ENCODE results near the gene POLG.

The POLG gene

DNA sequence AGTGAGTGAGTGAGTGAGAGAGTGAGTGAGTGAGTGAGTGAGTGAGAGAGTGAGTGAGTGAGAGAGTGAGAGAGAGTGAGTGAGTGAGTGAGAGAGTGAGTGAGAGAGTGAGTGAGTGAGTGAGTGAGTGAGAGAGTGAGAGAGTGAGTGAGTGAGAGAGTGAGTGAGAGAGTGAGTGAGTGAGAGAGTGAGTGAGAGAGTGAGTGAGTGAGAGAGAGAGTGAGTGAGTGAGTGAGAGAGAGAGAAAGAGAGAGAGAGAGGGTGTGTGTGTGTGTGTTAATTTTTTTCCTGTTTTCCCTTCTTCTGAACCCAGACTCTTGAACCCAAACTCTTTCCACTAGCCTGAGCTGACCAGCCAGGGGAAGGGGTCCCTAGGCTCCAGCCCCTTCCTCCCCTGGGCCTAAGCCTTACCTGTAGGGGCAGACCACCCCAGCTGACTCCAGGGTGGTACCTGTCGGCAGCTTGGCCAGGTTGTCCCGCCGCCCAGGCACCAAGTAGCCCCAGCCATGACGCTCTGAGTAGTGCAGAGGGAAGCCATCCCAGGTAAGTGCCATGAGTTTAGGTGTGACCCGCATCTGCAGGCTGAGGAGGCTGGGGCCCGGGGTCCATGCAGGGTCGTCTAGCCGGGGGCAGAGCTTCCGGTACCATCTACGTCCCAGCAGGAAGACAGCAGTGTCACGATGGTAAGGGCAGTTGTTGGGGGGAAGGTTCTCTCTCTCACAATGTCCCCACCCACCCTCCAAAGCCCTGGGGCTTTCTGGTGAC, 9.4 kb downstream of the POLG start:
- H3K27me3 Mint-ChIP-seq: no peaks in the 10 kb centered on the region
- H3K4me3 Mint-ChIP-seq: peak overlapping the region; percentile 40
- H3K4me1 Mint-ChIP-seq: peaks cover 43% of the 10 kb centered on the region
- ATAC-seq (replicated peaks; ENCODE audit: extremely low read depth, poor library complexity, severe bottlenecking) (no peak), DNase-seq (ENCODE audit: low spot score in 2 of 2) (no peak)
- peaks cover 82% of the 10 kb centered on the region for H3K36me3 Mint-ChIP-seq (ENCODE audit: insufficient read depth)
- no peaks in the 10 kb centered on the region for H3K9me3 Mint-ChIP-seq
- H3K27ac Mint-ChIP-seq (ENCODE audit: low read depth): peak overlapping the region; percentile 84

DNA sequence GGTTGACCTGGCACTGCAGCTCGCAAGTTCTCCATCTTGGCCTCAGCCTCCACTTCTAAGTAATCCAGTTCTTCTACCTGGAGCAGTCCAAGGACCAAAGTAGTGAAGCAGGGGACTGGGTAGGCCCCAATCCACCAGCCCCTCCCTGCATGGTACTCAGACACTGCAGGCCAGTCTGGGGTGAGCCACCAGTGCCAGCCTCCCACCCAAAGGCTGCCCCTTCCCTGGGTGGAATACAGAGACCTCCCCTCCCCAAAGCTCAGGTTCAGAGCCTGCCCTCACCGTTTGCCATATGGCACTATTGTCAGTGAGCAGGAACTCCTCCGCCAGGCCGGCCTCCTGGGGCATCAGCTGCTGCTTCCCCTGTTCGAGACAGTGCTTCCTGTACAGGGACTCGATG, 10.8 kb downstream of the POLG start:
- Mint-ChIP-seq H3K4me1 (peaks cover 35% of the 10 kb centered on the region), H3K9me3 (no peaks in the 10 kb centered on the region), H3K36me3 (ENCODE audit: insufficient read depth) (peaks cover 81% of the 10 kb centered on the region), H3K4me3 (no peak overlapping the region), H3K27me3 (no peaks in the 10 kb centered on the region), H3K27ac (ENCODE audit: low read depth) (peak overlapping the region; percentile 84)
- ATAC-seq (replicated peaks; ENCODE audit: extremely low read depth, poor library complexity, severe bottlenecking) (no peak), DNase-seq (ENCODE audit: low spot score in 2 of 2) (no peak)

GRCh38 chr15:89322822-89323221, 11.8 kb downstream of the POLG start:
- Mint-ChIP-seq H3K27me3 (no peaks in the 10 kb centered on the region), H3K36me3 (ENCODE audit: insufficient read depth) (peaks cover 81% of the 10 kb centered on the region)

DNA sequence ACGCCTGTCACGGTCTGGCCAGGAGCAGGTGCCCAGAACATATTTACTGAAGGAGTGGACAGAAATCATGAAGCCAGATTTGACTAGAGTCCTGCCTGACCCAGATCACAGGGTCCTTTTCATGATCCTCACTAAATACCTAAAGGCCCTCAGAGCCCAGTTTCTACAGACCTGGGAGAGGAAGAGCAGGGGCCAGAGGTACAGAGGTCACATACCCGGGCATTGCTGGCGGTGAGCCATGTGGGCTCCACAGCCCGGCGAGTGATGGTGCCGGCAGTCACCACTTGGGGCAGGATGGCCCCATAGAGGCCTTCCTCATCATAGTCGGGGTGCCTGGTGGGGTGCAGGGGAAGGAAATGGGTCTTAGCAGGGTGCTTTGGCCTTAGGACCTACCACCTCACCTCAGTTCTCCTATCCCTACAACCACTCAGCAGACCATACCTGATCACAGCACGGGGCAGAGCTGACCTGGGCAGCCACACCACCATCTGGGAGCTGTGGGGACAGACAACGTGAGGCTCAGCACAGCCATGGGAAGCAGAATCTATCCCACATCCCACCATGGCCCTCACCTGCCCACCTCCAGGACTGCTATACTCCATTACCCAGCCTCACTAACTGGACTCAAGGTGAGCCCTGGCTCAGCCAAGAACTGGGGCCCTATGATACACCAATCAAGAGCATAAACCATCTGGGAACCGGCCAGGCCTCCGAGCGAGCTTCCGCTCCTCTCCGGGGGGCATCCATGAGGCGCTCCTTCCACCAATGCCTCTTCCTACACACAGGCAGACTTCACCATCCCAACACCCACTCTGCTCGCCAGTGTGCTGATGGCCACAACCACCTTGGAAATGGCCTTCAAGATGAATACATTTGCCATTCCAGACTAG, 12.9 kb downstream of the POLG start:
- Mint-ChIP-seq H3K4me1 (peaks cover 27% of the 10 kb centered on the region), H3K4me3 (no peak overlapping the region), H3K27ac (ENCODE audit: low read depth) (no peak overlapping the region), H3K27me3 (no peaks in the 10 kb centered on the region), H3K36me3 (ENCODE audit: insufficient read depth) (peaks cover 80% of the 10 kb centered on the region), H3K9me3 (no peaks in the 10 kb centered on the region)
- no peak for ATAC-seq (replicated peaks; ENCODE audit: extremely low read depth, poor library complexity, severe bottlenecking)
- DNase-seq (ENCODE audit: low spot score in 2 of 2): no peak

More at GRCh38 chr15:89322822-89323221, 11.8 kb downstream of the POLG start:
- no peaks in the 10 kb centered on the region for H3K9me3 Mint-ChIP-seq
- no peak overlapping the region for H3K4me3 Mint-ChIP-seq
- ATAC-seq (replicated peaks; ENCODE audit: extremely low read depth, poor library complexity, severe bottlenecking) (no peak), DNase-seq (ENCODE audit: low spot score in 2 of 2) (no peak)
- H3K4me1 Mint-ChIP-seq: peaks cover 35% of the 10 kb centered on the region
- peak overlapping the region; percentile 44 for H3K27ac Mint-ChIP-seq (ENCODE audit: low read depth)

DNA sequence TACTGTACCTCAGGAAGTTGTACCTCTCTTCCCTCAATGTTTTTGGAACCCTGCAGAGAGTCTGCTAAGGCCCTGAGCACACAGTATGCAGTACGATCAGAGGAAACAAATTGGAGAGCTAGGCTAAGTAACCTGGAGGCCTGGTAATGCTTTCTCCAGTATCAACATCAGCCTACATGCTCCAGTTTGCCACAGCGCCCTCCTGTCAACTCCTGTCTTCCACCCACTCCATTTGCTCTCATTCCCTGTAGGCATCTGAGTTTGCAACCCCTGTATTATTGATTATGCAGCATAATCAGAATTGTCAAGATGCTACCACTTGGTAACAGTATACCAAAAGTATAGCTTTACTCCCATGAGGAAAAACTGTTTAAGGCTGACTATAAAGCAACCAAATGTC, 14.4 kb downstream of the POLG start:
- peaks cover 80% of the 10 kb centered on the region for H3K36me3 Mint-ChIP-seq (ENCODE audit: insufficient read depth)
- peaks cover 32% of the 10 kb centered on the region for H3K4me1 Mint-ChIP-seq
- ATAC-seq (replicated peaks; ENCODE audit: extremely low read depth, poor library complexity, severe bottlenecking) (no peak), DNase-seq (ENCODE audit: low spot score in 2 of 2) (no peak)
- H3K9me3 Mint-ChIP-seq: no peaks in the 10 kb centered on the region
- peak overlapping the region; percentile 30 for H3K27ac Mint-ChIP-seq (ENCODE audit: low read depth)
- no peak overlapping the region for H3K4me3 Mint-ChIP-seq
- H3K27me3 Mint-ChIP-seq: no peaks in the 10 kb centered on the region

- no peak for ATAC-seq (replicated peaks; ENCODE audit: extremely low read depth, poor library complexity, severe bottlenecking)
- H3K4me1 Mint-ChIP-seq: peaks cover 27% of the 10 kb centered on the region
- no peaks in the 10 kb centered on the region for H3K9me3 Mint-ChIP-seq
- peaks cover 79% of the 10 kb centered on the region for H3K36me3 Mint-ChIP-seq (ENCODE audit: insufficient read depth)
- no peaks in the 10 kb centered on the region for H3K27me3 Mint-ChIP-seq
- peak overlapping the region; percentile 30 for H3K27ac Mint-ChIP-seq (ENCODE audit: low read depth)
- no peak for DNase-seq (ENCODE audit: low spot score in 2 of 2)
- no peak overlapping the region for H3K4me3 Mint-ChIP-seq
These were observed 14.9 kb downstream of the POLG start for GRCh38 chr15:89319678-89320077.

DNA sequence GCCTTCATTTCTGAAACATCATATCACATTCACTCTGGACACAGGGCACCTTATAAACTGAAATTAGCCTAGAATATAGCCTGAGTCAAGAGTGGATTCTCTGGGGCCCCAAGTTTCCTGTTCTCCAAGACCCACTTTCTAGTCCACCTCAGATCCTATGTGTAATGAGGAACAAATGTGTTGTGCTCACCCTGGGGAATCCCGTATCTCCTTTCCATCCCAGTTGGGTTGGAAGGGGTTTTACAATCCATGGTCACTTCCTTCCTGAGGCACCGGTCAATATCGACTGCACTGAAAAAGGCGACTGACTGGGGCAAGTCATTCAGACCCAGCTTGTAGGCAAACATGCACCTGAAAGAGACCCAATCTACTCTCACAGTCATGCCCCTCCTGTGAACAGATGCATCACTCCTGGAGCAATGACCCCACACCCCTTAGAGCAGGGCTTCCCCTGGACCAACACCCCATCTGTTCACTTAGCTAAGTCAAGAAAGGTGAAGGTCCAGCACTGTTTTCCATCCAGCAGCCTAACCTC, 17.4 kb downstream of the POLG start:
- Mint-ChIP-seq H3K4me3 (no peak overlapping the region), H3K27me3 (no peaks in the 10 kb centered on the region), H3K36me3 (ENCODE audit: insufficient read depth) (peaks cover 68% of the 10 kb centered on the region), H3K4me1 (peaks cover 17% of the 10 kb centered on the region), H3K9me3 (no peaks in the 10 kb centered on the region), H3K27ac (ENCODE audit: low read depth) (no peak overlapping the region)
- DNase-seq (ENCODE audit: low spot score in 2 of 2) (no peak), ATAC-seq (replicated peaks; ENCODE audit: extremely low read depth, poor library complexity, severe bottlenecking) (no peak)

DNA sequence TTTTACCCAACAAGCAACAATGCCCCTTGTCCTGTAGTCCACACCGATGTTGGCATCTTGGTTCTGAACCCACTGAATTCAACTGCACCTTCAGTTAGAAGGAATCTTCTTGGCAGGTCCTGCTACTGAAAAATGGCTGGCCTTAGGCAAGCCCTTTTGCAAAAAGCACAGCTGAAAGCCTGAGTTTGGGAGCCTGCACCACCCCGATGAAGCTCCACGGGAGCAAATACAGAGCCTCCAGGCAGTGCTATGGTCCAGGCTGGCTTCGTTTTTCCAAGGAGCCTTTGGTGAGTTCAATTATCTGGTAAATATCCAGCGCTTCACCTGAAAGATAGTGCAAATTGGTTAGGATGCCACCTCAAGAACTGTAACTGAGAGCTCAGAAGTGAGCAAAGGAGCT, 18.1 kb downstream of the POLG start:
- H3K9me3 Mint-ChIP-seq: no peaks in the 10 kb centered on the region
- H3K27ac Mint-ChIP-seq (ENCODE audit: low read depth): no peak overlapping the region
- ATAC-seq (replicated peaks; ENCODE audit: extremely low read depth, poor library complexity, severe bottlenecking) (no peak), DNase-seq (ENCODE audit: low spot score in 2 of 2) (no peak)
- no peaks in the 10 kb centered on the region for H3K27me3 Mint-ChIP-seq
- H3K4me3 Mint-ChIP-seq: no peak overlapping the region
- peaks cover 61% of the 10 kb centered on the region for H3K36me3 Mint-ChIP-seq (ENCODE audit: insufficient read depth)
- peaks cover 17% of the 10 kb centered on the region for H3K4me1 Mint-ChIP-seq

- H3K27ac Mint-ChIP-seq (ENCODE audit: low read depth): peak overlapping the region; percentile 70
- no peaks in the 10 kb centered on the region for H3K27me3 Mint-ChIP-seq
- peaks cover 14% of the 10 kb centered on the region for H3K4me1 Mint-ChIP-seq
- ATAC-seq (replicated peaks; ENCODE audit: extremely low read depth, poor library complexity, severe bottlenecking) (no peak), DNase-seq (ENCODE audit: low spot score in 2 of 2) (no peak)
- H3K9me3 Mint-ChIP-seq: no peaks in the 10 kb centered on the region
- peaks cover 59% of the 10 kb centered on the region for H3K36me3 Mint-ChIP-seq (ENCODE audit: insufficient read depth)
- H3K4me3 Mint-ChIP-seq: no peak overlapping the region
These were observed 19.2 kb downstream of the POLG start for GRCh38 chr15:89315375-89315929.

DNA sequence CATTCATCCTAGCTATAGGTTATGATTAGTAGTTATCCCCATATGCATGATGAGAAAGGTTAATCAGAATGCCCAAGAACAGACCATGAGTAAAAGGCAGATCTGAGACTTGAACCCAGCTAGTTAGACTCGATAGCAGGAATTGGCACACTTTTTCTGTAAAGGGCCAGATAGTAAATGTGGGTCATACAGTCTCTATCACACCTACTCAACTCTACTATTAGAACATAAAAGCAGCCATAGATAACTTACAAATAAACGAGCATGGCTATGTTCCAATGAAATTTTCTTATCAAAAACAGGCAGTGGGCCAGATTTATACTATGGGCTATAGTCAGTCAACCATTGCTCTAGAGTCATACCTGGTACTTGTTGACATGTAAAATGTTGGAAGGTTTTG, 24.6 kb downstream of the POLG start:
- DNase-seq (ENCODE audit: low spot score in 2 of 2) (no peak), ATAC-seq (replicated peaks; ENCODE audit: extremely low read depth, poor library complexity, severe bottlenecking) (no peak)
- no peak overlapping the region for H3K27ac Mint-ChIP-seq (ENCODE audit: low read depth)
- no peaks in the 10 kb centered on the region for H3K9me3 Mint-ChIP-seq
- no peaks in the 10 kb centered on the region for H3K27me3 Mint-ChIP-seq
- H3K4me1 Mint-ChIP-seq: no peaks in the 10 kb centered on the region
- no peak overlapping the region for H3K4me3 Mint-ChIP-seq
- peaks cover 17% of the 10 kb centered on the region for H3K36me3 Mint-ChIP-seq (ENCODE audit: insufficient read depth)

GRCh38 chr15:89308236-89308635, 26.4 kb downstream of the POLG start:
- Mint-ChIP-seq H3K4me3 (no peak overlapping the region), H3K4me1 (no peaks in the 10 kb centered on the region), H3K9me3 (no peaks in the 10 kb centered on the region), H3K36me3 (ENCODE audit: insufficient read depth) (peaks cover 12% of the 10 kb centered on the region), H3K27ac (ENCODE audit: low read depth) (peak overlapping the region; percentile 8), H3K27me3 (no peaks in the 10 kb centered on the region)
- ATAC-seq (replicated peaks; ENCODE audit: extremely low read depth, poor library complexity, severe bottlenecking) (no peak), DNase-seq (ENCODE audit: low spot score in 2 of 2) (no peak)

DNA sequence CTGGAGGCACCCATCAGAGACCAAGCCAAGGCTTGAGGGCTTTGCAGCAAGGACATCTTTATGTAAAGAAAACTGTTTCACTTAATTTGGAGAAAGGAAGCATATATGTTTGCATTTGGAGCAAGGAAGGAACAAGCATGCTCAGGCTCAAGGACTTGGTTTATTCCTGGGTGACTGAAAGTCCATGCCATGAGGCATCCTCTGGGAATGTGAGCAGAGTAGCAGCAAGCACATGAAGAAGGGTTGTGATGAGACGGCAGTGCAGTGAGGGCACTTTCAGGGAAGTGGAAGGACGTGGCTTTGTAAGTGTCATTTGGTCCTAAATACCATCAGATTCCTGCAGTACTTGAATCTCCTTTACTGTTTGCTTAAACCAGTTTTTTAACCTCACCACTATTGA, 26.8 kb downstream of the POLG start:
- DNase-seq (ENCODE audit: low spot score in 2 of 2) (no peak), ATAC-seq (replicated peaks; ENCODE audit: extremely low read depth, poor library complexity, severe bottlenecking) (no peak)
- peaks cover 14% of the 10 kb centered on the region for H3K36me3 Mint-ChIP-seq (ENCODE audit: insufficient read depth)
- no peaks in the 10 kb centered on the region for H3K27me3 Mint-ChIP-seq
- H3K4me3 Mint-ChIP-seq: no peak overlapping the region
- H3K9me3 Mint-ChIP-seq: no peaks in the 10 kb centered on the region
- H3K4me1 Mint-ChIP-seq: no peaks in the 10 kb centered on the region
- H3K27ac Mint-ChIP-seq (ENCODE audit: low read depth): peak overlapping the region; percentile 8

All from central memory CD8-positive, alpha-beta T cell (primary cell).